ENCODE measurements around the gene AZIN2. TPM values are rescaled to one million over a fixed set of nuclear protein-coding genes. Genes with fewer than 3 reads are reported as not detected.
A peak's percentile ranks its signal among the peaks of the same experiment; 100 is the strongest.

The AZIN2 gene
- total and polyA plus RNA-seq, 9 of the 15 experiments (the other 6 are each of a cell fraction or from before 2014, with no cell fraction given), result 0.06 to 0.91 (median 0.42) TPM; not detected in 2

DNA sequence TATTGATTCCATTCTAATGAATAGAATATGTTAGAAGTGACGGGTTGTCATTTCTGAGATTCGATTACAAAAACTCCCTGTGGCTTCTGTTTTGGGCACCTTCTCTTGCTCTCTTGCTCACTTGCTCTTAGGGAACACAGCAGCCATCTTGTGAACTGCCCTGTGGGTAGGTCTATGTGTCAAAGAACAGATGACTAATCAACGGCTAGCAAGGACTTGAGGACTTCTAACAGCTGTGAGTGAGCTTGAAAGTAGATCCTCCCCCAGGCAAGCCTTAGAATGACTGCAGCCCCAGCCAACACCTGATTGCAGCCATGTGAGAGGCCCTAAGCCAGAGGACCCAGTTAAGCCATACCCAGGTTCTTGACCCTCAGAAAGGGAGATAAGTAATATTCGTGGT is 49.3 kb downstream of the AZIN2 start (continued):
- TF ChIP-seq, protein P1, sequence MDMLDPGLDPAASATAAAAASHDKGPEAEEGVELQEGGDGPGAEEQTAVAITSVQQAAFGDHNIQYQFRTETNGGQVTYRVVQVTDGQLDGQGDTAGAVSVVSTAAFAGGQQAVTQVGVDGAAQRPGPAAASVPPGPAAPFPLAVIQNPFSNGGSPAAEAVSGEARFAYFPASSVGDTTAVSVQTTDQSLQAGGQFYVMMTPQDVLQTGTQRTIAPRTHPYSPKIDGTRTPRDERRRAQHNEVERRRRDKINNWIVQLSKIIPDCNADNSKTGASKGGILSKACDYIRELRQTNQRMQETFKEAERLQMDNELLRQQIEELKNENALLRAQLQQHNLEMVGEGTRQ (CRISPR knock-in tag; IDR thresholded peaks at IDR 0.05), result no peak
- TF ChIP-seq, protein P2, sequence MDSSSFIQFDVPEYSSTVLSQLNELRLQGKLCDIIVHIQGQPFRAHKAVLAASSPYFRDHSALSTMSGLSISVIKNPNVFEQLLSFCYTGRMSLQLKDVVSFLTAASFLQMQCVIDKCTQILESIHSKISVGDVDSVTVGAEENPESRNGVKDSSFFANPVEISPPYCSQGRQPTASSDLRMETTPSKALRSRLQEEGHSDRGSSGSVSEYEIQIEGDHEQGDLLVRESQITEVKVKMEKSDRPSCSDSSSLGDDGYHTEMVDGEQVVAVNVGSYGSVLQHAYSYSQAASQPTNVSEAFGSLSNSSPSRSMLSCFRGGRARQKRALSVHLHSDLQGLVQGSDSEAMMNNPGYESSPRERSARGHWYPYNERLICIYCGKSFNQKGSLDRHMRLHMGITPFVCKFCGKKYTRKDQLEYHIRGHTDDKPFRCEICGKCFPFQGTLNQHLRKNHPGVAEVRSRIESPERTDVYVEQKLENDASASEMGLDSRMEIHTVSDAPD (CRISPR knock-in tag; IDR thresholded peaks at IDR 0.05), result no peak
- TF ChIP-seq CREB1 (IDR thresholded peaks at IDR 0.05), result no peak
- no peak for TF ChIP-seq CREB1 (CRISPR knock-in tag; IDR thresholded peaks at IDR 0.05)
- no peak for TF ChIP-seq ZNF263 (CRISPR knock-in tag; IDR thresholded peaks at IDR 0.05; ENCODE audit: borderline replicate concordance)
- no peak for TF ChIP-seq POU5F1 (IDR thresholded peaks at IDR 0.05; ENCODE audit: borderline replicate concordance, low read depth, low read length, partially characterized antibody)
- TF ChIP-seq NCOR1 (IDR thresholded peaks at IDR 0.05), result no peak
- no peak for TF ChIP-seq RBBP5 (IDR thresholded peaks at IDR 0.05; ENCODE audit: borderline replicate concordance, insufficient read depth, low read length, poor library complexity, severe bottlenecking)
- TF ChIP-seq ZNF57 (CRISPR knock-in tag; IDR thresholded peaks at IDR 0.05), result no peak
- TF ChIP-seq ZNF436 (CRISPR knock-in tag; IDR thresholded peaks at IDR 0.05), result no peak
- TF ChIP-seq DACH1 (IDR thresholded peaks at IDR 0.05; ENCODE audit: partially characterized antibody), result peak; percentile 50
- no peak for TF ChIP-seq TAF15 (IDR thresholded peaks at IDR 0.05; ENCODE audit: low read depth, low read length)
- TF ChIP-seq KAT7 (CRISPR knock-in tag; IDR thresholded peaks at IDR 0.05; ENCODE audit: borderline replicate concordance), result no peak
- no peak for TF ChIP-seq ZNF507 (tag; conservative IDR thresholded peaks at IDR 0.05)
- TF ChIP-seq, protein P3, sequence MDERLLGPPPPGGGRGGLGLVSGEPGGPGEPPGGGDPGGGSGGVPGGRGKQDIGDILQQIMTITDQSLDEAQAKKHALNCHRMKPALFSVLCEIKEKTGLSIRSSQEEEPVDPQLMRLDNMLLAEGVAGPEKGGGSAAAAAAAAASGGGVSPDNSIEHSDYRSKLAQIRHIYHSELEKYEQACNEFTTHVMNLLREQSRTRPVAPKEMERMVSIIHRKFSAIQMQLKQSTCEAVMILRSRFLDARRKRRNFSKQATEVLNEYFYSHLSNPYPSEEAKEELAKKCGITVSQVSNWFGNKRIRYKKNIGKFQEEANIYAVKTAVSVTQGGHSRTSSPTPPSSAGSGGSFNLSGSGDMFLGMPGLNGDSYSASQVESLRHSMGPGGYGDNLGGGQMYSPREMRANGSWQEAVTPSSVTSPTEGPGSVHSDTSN (CRISPR knock-in tag; IDR thresholded peaks at IDR 0.05; ENCODE audit: low read depth), result no peak
- TF ChIP-seq, protein P3 (tag; conservative IDR thresholded peaks at IDR 0.05; ENCODE audit: low read depth), result peak; percentile 50; the same call in 1 of the 2 replicates
- TF ChIP-seq ZNF589 (CRISPR knock-in tag; IDR thresholded peaks at IDR 0.05; ENCODE audit: low read depth), result peak; percentile 81; the same call in 1 of the 2 replicates
- TF ChIP-seq ZBTB8A (IDR thresholded peaks at IDR 0.05; ENCODE audit: partially characterized antibody), result no peak
- TF ChIP-seq, protein P4, sequence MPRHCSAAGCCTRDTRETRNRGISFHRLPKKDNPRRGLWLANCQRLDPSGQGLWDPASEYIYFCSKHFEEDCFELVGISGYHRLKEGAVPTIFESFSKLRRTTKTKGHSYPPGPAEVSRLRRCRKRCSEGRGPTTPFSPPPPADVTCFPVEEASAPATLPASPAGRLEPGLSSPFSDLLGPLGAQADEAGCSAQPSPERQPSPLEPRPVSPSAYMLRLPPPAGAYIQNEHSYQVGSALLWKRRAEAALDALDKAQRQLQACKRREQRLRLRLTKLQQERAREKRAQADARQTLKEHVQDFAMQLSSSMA (CRISPR knock-in tag; IDR thresholded peaks at IDR 0.05), result no peak
- TF ChIP-seq ZNF699 (CRISPR knock-in tag; IDR thresholded peaks at IDR 0.05; ENCODE audit: insufficient replicate concordance), result no peak
- peak; percentile 86 for TF ChIP-seq FOSL1 (tag; conservative IDR thresholded peaks at IDR 0.05)
- no peak for TF ChIP-seq KLF10 (CRISPR knock-in tag; IDR thresholded peaks at IDR 0.05)
- no peak for TF ChIP-seq TAF1 (IDR thresholded peaks at IDR 0.05; ENCODE audit: control insufficient read depth, extremely low read depth, insufficient read depth, low read length, severe bottlenecking)

Measured in K562 (cell line).